NCI-H1436 (cell line): Measurements from ENCODE around the gene SPATA20.

Experiments
- DNase-seq: peaks from one replicate; lab custom pipeline; 2025; lab: John Stamatoyannopoulos, UW

Gene SPATA20

GRCh38 chr17:50547035-50547735, at the start of gene SPATA20:
TSS of gene SPATA20 (plus strand) at chr17:50547174. CDS start at chr17:50547209, 35 bp downstream.
- peak; percentile 91 for DNase-seq

DNA sequence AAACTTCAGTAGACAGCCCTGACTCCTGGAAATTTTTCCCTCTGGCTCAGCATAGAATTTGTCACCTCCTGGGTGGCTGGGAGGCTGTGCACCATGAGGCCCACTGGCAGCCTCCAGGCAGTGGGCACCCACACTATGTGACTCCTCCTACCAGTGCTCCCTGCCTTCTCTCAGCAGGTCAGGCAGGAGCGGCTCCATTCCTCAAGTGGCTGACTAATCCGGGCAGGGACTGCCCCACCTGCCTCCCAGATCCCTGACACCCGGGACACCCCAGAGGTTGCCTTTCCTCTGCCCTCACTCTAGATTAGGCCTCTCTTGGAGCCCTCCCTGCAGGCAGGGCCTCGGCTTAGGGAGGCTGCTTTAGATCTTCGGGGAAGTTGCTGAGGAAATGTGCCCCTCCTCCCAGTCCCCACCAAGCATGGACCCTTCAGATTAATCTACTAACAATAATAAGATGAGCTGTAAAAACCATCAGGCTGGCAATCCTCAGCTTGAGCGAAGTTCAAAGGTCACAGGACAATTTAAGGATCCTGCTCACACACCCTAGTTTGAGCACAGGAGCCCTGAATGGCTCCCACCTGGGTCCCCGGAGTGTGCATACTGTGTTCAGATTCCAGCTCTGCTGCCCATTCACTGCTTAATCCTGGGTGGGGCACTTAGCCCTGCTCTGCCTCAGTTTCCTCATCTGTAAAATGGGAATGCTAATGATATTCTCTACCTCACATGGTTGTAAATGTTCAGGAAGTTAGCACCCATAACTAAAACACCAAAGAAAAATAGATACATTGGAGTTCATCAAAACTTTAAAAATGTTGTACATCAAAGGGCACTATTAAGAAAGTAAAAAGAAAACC, 48.7 kb upstream of the SPATA20 start:
- DNase-seq, result no peak

GRCh38 chr17:50499270-50499669, 47.7 kb upstream of the SPATA20 start:
- DNase-seq, result no peak

- no peak for DNase-seq
These were observed 47.3 kb upstream of the SPATA20 start for GRCh38 chr17:50499721-50500120.

DNA sequence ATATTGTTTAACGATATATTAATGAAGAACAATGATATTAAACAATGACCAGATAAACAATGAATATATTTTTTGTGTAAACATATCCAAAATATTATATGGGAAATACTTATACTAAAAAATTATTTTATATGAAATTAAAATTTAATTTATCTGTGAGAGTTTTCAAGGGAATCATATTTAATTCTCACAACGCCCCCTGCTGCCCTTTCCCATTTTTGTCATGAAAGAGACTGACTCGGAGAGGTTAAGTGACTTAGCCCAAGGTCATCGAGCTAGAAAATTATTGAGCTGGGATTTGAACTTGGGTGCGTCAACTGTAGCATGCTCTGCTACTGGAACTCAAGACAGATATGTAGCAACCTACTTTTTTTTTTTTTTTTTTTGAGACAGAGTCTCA, 45.9 kb upstream of the SPATA20 start:
- DNase-seq, result no peak

DNA sequence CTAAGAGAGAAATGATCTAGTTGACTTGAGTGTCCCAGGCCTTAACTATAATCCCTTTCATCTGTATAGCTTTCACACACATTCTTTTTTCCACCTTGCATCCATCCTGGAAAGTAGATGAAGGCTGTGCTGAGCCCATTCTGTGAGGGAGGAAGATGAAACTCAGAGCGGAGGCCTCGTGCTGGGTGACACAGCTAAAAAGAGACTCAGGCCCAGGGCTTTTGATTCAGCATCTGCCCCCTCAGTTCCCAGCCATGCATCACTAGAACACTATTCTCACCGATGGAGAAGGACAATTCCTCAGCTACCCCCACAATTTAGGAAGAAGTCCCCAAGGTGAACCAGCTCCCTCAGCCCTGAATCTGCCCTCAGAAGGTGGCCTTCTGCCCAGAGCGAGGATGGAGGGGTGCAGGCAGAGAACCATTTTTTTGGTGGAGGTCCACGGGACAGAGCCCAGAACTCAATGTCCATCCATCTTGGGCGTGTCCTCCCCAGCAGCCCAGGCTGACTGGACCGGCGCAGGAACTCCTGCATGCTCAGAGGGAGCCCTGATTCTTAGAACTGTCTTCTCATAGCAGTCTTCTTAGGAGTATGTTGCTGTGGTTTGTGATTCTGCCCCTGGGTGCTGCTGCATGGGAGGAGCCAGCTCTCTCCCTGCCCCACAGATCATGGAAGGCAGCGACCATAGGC, 44.5 kb upstream of the SPATA20 start:
- DNase-seq, result no peak

GRCh38 chr17:50505591-50506130, 41.3 kb upstream of the SPATA20 start:
- DNase-seq, result no peak

GRCh38 chr17:50506298-50506697, 40.7 kb upstream of the SPATA20 start:
- DNase-seq, result no peak

- DNase-seq, result no peak
These were observed 39.0 kb upstream of the SPATA20 start, which contains the start of gene MYCBPAP for GRCh38 chr17:50507871-50508572. TSS of gene MYCBPAP (plus strand) at chr17:50508439. CDS start at chr17:50508675, 236 bp downstream.

DNA sequence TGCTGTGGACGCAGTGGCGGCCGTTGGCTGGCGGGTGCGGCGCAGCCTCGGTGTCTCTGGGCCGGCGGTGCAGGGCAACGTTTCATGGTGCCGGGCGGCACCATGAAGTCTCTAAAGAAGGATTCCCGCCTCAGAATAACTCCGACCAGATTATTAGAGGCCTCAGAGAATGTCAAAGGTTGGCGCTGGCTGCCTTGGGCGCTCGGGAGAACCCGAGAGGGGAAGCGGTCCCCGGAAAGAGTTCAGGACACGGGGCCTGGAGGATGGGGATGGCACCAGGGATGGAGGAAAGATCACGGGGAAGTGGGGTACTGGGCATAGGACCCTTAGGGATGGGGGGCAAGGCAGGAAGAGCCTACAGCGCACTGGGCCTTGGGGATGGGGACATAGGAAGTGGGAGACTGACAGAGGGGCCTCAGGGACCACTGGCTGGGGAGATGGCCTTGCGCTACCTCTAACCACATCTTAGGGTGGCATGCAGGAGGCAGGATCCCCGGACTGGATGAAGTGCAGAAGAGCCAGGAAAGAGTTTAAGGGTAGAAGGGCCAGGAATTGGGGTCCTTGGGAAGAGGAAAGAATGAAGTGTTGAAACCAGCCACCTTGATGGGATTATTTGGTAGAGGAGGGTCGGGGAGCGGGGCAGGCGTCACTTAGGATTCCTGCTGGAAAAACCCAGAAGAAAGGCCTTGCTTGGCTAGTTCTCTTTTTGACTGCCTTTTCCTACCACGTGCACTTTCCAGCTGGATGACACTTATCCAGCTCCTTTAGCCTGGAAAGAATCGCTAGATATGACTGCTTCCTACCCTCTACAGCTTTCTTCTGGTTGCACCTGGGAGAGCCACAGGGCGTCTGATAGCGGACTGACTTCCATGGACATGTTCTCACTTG, 38.2 kb upstream of the SPATA20 start:
- DNase-seq, result no peak

DNA sequence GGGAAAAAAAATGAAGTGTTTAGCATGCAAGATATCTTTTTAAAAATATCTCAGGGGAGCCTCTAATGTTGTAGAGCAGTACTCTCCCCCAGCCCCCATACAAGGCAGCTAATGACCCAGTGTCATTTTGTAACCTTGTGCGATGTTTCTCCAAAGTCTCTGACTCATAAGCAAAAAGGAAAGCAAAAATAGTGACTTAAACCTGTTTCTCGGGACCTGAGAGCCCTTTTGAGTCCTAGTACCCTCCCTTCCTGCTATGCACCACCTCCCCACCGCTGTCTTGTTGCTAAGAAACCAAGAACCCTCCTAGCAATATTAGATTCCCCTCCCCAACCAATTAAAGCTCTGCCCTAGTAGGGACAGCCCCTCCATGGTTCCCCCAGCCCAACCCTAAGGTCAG, 35.9 kb upstream of the SPATA20 start:
- DNase-seq, result peak; percentile 15

DNA sequence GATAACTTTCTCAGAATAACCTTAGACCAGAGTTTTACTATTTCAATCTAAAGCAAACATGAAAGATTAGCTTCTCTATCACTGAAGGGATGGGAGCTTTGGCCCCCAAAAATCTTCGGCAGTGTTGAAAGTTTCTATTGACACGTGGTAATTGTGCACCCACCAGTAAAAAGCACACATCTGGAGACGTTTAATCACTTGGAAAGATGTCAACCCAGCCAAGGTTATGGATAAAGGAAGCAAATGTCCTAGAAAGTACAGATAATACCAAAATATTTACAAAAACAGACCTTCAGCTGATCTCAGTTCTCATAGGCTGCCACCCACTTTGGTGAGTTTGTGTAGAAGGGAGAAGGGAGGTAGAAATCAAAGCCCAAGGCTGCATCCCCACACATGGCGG, 33.5 kb upstream of the SPATA20 start:
- DNase-seq, result no peak

- DNase-seq, result no peak
These were observed 32.6 kb upstream of the SPATA20 start for GRCh38 chr17:50514388-50514787.

- DNase-seq, result no peak
These were observed 31.9 kb upstream of the SPATA20 start for GRCh38 chr17:50514936-50515702.

DNA sequence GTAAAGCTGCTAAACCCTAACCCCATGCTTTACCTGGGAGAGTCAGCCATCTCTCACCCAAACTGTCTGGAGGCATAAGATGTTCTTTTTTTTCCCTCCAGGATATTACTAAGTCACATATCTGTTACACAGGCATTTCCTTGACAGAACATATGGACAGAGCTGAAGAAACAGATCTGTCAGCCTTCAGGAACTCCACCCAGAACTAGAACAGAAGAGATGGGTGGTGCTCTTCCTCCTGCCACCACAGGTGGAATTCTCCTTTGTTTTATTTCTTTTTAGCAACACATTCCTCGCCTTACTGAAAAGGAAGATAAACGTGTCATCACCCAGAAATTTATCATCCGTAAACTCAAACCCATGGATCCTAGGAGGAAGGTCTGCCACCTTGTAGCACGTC, 30.0 kb upstream of the SPATA20 start:
- DNase-seq, result no peak

- DNase-seq, result no peak
These were observed 29.2 kb upstream of the SPATA20 start for GRCh38 chr17:50517504-50518383.

- DNase-seq, result no peak
These were observed 28.5 kb upstream of the SPATA20 start for GRCh38 chr17:50518384-50519023.

GRCh38 chr17:50519141-50519834, 27.7 kb upstream of the SPATA20 start:
- DNase-seq, result no peak
